H9 (cell line): ENCODE measurements around the gene VMAC. TPM values are rescaled to one million over a fixed set of nuclear protein-coding genes. Genes with fewer than 3 reads are reported as not detected.

Experiments
- DNase-seq: peaks from one replicate; pipeline ENCODE4 v3.0.0-alpha.2; 2017
- H2AFZ ChIP-seq: one replicate; pipeline ENCODE4 v1.6.1; 2013; ENCODE audit warnings: mild to moderate bottlenecking, low read length, control low read depth, moderate library complexity
- H2AK5ac ChIP-seq: 2 replicates; pipeline ENCODE4 v1.6.1; 2013; ENCODE audit warnings: low read length, control low read depth, mixed read lengths; ENCODE audit not compliant: insufficient read length
- H2BK120ac ChIP-seq: one replicate; pipeline ENCODE4 v1.6.1; 2013; ENCODE audit warnings: low read depth, mild to moderate bottlenecking, low read length, control low read depth, inconsistent platforms; ENCODE audit not compliant: poor library complexity, severe bottlenecking
- H2BK12ac ChIP-seq: 2 replicates; pipeline ENCODE4 v1.6.1; 2013; ENCODE audit warnings: low read length, control low read depth, mixed read lengths, low read depth; ENCODE audit not compliant: insufficient read length
- H2BK15ac ChIP-seq: 2 replicates; pipeline ENCODE4 v1.6.1; 2013; ENCODE audit warnings: low read depth, low read length, control low read depth
- H2BK20ac ChIP-seq: one replicate; pipeline ENCODE4 v1.6.1; 2013; ENCODE audit warnings: low read depth, mild to moderate bottlenecking, low read length, control low read depth, inconsistent platforms; ENCODE audit not compliant: poor library complexity, severe bottlenecking
- H2BK5ac ChIP-seq: 2 replicates; pipeline ENCODE4 v1.6.1; 2013; ENCODE audit warnings: low read length, control low read depth, mixed read lengths; ENCODE audit not compliant: insufficient read length
- H3K14ac ChIP-seq: 2 replicates; pipeline ENCODE4 v1.6.1; 2013; ENCODE audit warnings: low read length, control low read depth; ENCODE audit not compliant: insufficient read depth
- H3K18ac ChIP-seq: 2 replicates; pipeline ENCODE4 v1.6.1; 2013; ENCODE audit warnings: low read depth, mild to moderate bottlenecking, mixed read lengths, low read length, control low read depth; ENCODE audit not compliant: insufficient read length
- H3K23ac ChIP-seq: 2 replicates; pipeline ENCODE4 v1.6.1; 2013; ENCODE audit warnings: low read length, control low read depth, mixed read lengths, low read depth; ENCODE audit not compliant: insufficient read length
- H3K23me2 ChIP-seq: 2 replicates; pipeline ENCODE4 v1.6.1; 2013; ENCODE audit warnings: low read depth, mild to moderate bottlenecking, mixed read lengths, low read length, control low read depth; ENCODE audit not compliant: insufficient read length, poor library complexity, severe bottlenecking
- H3K27ac ChIP-seq: 2 replicates; pipeline ENCODE4 v1.5.1; 2013; ENCODE audit warnings: low read length, control low read depth, mixed read lengths, low read depth; ENCODE audit not compliant: insufficient read length
- H3K27me3 ChIP-seq: 2 replicates; pipeline ENCODE4 v1.6.1; 2013; ENCODE audit warnings: low read length, control low read depth, inconsistent platforms; ENCODE audit not compliant: insufficient read depth
- H3K4ac ChIP-seq: 2 replicates; pipeline ENCODE4 v1.6.1; 2013; ENCODE audit warnings: low read depth, mild to moderate bottlenecking, control low read depth, inconsistent platforms, low read length, moderate library complexity
- H3K4me1 ChIP-seq: 2 replicates; pipeline ENCODE4 v1.6.1; 2013; ENCODE audit warnings: low read length, control low read depth, inconsistent platforms; ENCODE audit not compliant: insufficient read depth
- H3K4me2 ChIP-seq: 2 replicates; pipeline ENCODE4 v1.6.1; 2013; ENCODE audit warnings: low read length, control low read depth, mixed read lengths; ENCODE audit not compliant: insufficient read length, insufficient read depth
- H3K56ac ChIP-seq: 2 replicates; pipeline ENCODE4 v1.6.1; 2013; ENCODE audit warnings: low read depth, mild to moderate bottlenecking, mixed read lengths, low read length, control low read depth; ENCODE audit not compliant: insufficient read length
- H3K79me1 ChIP-seq: 2 replicates; pipeline ENCODE4 v1.6.1; 2013; ENCODE audit warnings: low read depth, mild to moderate bottlenecking, moderate library complexity, low read length, control low read depth, inconsistent platforms; ENCODE audit not compliant: insufficient read depth, poor library complexity, severe bottlenecking
- H3K79me2 ChIP-seq: 2 replicates; pipeline ENCODE4 v1.6.1; 2013; ENCODE audit warnings: low read length, control low read depth, inconsistent platforms; ENCODE audit not compliant: insufficient read depth
- H3K9ac ChIP-seq: 2 replicates; pipeline ENCODE4 v1.6.1; 2013; ENCODE audit warnings: low read length, control low read depth, mixed read lengths; ENCODE audit not compliant: insufficient read length; ENCODE audit errors: extremely low read depth
- H3K9me3 ChIP-seq: one replicate; pipeline ENCODE4 v1.6.1; 2013; ENCODE audit warnings: low read depth, low read length, inconsistent platforms; ENCODE audit not compliant: control insufficient read depth
- H3T11ph ChIP-seq: one replicate; pipeline ENCODE4 v1.6.1; 2013; ENCODE audit warnings: mild to moderate bottlenecking, low read length, control low read depth, inconsistent platforms
- H4K20me1 ChIP-seq: one replicate; pipeline ENCODE4 v1.6.1; 2013; ENCODE audit not compliant: control insufficient read depth, insufficient read length, insufficient read depth
- H4K5ac ChIP-seq: 2 replicates; pipeline ENCODE4 v1.6.1; 2013; ENCODE audit warnings: low read depth, mild to moderate bottlenecking, mixed read lengths, low read length, control low read depth; ENCODE audit not compliant: insufficient read length
- H4K8ac ChIP-seq: replicated peaks from 2 replicates; pipeline ENCODE4 v1.6.1; 2013; ENCODE audit warnings: low read length, control low read depth, mixed read lengths, low read depth; ENCODE audit not compliant: insufficient read length
- H4K91ac ChIP-seq: 2 replicates; pipeline ENCODE4 v1.6.1; 2013; ENCODE audit warnings: low read depth, mild to moderate bottlenecking, moderate library complexity, mixed read lengths, low read length, control low read depth; ENCODE audit not compliant: insufficient read length
- H3K27ac Mint-ChIP-seq, 3 experiments: 2 replicates in 2 of 3; 3 replicates in 1 of 3; pipeline ENCODE4 v1.8.0; 2020 to 2021; ENCODE audit warnings: mixed read lengths in 3 of 3, mild to moderate bottlenecking in 1 of 3, moderate library complexity in 1 of 3
- H3K27me3 Mint-ChIP-seq: 2 replicates; pipeline ENCODE4 v1.8.0; 2021; ENCODE audit warnings: low read depth, mild to moderate bottlenecking, moderate library complexity, mixed read lengths
- H3K36me3 Mint-ChIP-seq, 3 experiments: 2 replicates in 2 of 3; 3 replicates in 1 of 3; pipeline ENCODE4 v1.8.0; 2020 to 2021; ENCODE audit warnings: low read depth in 3 of 3, mixed read lengths in 3 of 3; ENCODE audit not compliant: insufficient read depth in 1 of 3
- H3K4me1 Mint-ChIP-seq, 2 experiments: 2 replicates each; pipeline ENCODE4 v1.8.0; 2020; ENCODE audit warnings: mixed read lengths in 2 of 2
- H3K4me3 Mint-ChIP-seq, 2 experiments: 2 replicates in 1 of 2; 3 replicates in 1 of 2; pipeline ENCODE4 v1.8.0; 2020 to 2021; ENCODE audit warnings: mild to moderate bottlenecking in 2 of 2, mixed read lengths in 2 of 2, moderate library complexity in 1 of 2
- H3K9me3 Mint-ChIP-seq, 2 experiments: 2 replicates in 1 of 2; 3 replicates in 1 of 2; pipeline ENCODE4 v1.8.0; 2020; ENCODE audit warnings: mild to moderate bottlenecking in 2 of 2, mixed read lengths in 2 of 2, moderate library complexity in 1 of 2
- CTCF ChIP-seq: fragments of 200-600 bp; sonication (generic); conservative IDR thresholded peaks from 3 replicates; pipeline ENCODE4 v1.8.0; 2021; ENCODE audit warnings: antibody characterized with exemption, mild to moderate bottlenecking
- WGBS: extraction: QIAGEN DNeasy Blood & Tissue Kit; methylation state at CpG from one replicate; pipeline ENCODE4 v1.1.7; 2013; ENCODE audit warnings: missing lambda C conversion rate, low lambda C conversion rate, mixed read lengths; ENCODE audit not compliant: insufficient read length; ENCODE audit errors: extremely low coverage; 5-methylcytosine and 5-hydroxymethylcytosine counted together
- total RNA-seq: library from RNA; stranded (reverse); gene quantifications from 2 replicates; pipeline ENCODE4 v1.2.1, GENCODE V29; 2021

Gene VMAC
- total RNA-seq, 1 experiment from 2014 or later = 2.2 TPM

- no peak for TF ChIP-seq CTCF
- H3K23me2 ChIP-seq = no peaks in the 10 kb centered on the region
- no peak overlapping the region for H3K4me2 ChIP-seq
- no peak overlapping the region for H3K23ac ChIP-seq
- H2AFZ ChIP-seq = no peak overlapping the region
- DNase-seq = no peak
- H3K4me1 ChIP-seq = no peaks in the 10 kb centered on the region
- no peak overlapping the region for H3K9ac ChIP-seq
- H3K18ac ChIP-seq = no peak overlapping the region
- Mint-ChIP-seq H3K27me3 (no peaks in the 10 kb centered on the region), H3K4me1 (no peaks in the 10 kb centered on the region), H3K9me3 (no peaks in the 10 kb centered on the region), H3K27ac (no peak overlapping the region), H3K4me3 (no peak overlapping the region), H3K36me3 (peaks cover 37 to 79% (median 72%) of the 10 kb centered on the region in 3 experiments)
- H3K4ac ChIP-seq = no peak overlapping the region
- no peak overlapping the region for H2BK12ac ChIP-seq
- H2BK20ac ChIP-seq = no peak overlapping the region
- no peak overlapping the region for H2AK5ac ChIP-seq
- no CpG with 5 or more reads among the region's 21 CpGs for WGBS
- H4K8ac ChIP-seq = no peak overlapping the region
- no peak overlapping the region for H3K27ac ChIP-seq
- no peaks in the 10 kb centered on the region for H3K27me3 ChIP-seq
- H2BK5ac ChIP-seq = no peak overlapping the region
- H3K79me1 ChIP-seq = no peaks in the 10 kb centered on the region
- no peak overlapping the region for H3T11ph ChIP-seq
- H3K79me2 ChIP-seq = no peaks in the 10 kb centered on the region
- no peaks in the 10 kb centered on the region for H3K9me3 ChIP-seq
- no peak overlapping the region for H2BK15ac ChIP-seq
- no peak overlapping the region for H3K56ac ChIP-seq
- no peak overlapping the region for H4K5ac ChIP-seq
- peaks cover 3% of the 10 kb centered on the region for H4K20me1 ChIP-seq
- no peak overlapping the region for H3K14ac ChIP-seq
- H4K91ac ChIP-seq = no peak overlapping the region
- H2BK120ac ChIP-seq = no peak overlapping the region
These were observed 17.0 kb downstream of the VMAC start for GRCh38 chr19:5921516-5922160.
